ACC112 (cell line): ENCODE results near the gene PYGO1.
"Not testable (repeated sequence)": the region's sequence is repeated elsewhere in the genome, so short reads cannot be mapped to it uniquely, and the experiment has no call there.

Source experiments
- H2AFZ ChIP-seq: fragments of 200-600 bp; sonication (generic); one replicate; pipeline ENCODE4 v1.6.0; 2017; ENCODE audit warnings: antibody characterized with exemption, low read length; ENCODE audit not compliant: unreplicated experiment
- H3K27ac ChIP-seq: fragments of 200-600 bp; sonication (generic); 2 replicates; pipeline ENCODE4 v1.5.1; 2014; ENCODE audit warnings: low read depth, mild to moderate bottlenecking, antibody characterized with exemption, low read length, moderate library complexity
- H3K27me3 ChIP-seq: fragments of 200-600 bp; sonication (generic); 2 replicates; pipeline ENCODE4 v1.6.1; 2014; ENCODE audit warnings: mild to moderate bottlenecking, antibody characterized with exemption, low read length, moderate library complexity, mixed read lengths; ENCODE audit not compliant: insufficient read depth
- H3K36me3 ChIP-seq: fragments of 200-600 bp; sonication (generic); 2 replicates; pipeline ENCODE4 v1.6.1; 2016; ENCODE audit warnings: mild to moderate bottlenecking, antibody characterized with exemption, low read length, moderate library complexity, mixed read lengths; ENCODE audit not compliant: insufficient read depth
- H3K4me1 ChIP-seq: fragments of 200-600 bp; sonication (generic); one replicate; pipeline ENCODE4 v1.6.1; 2016; ENCODE audit warnings: low read length, mixed read lengths; ENCODE audit not compliant: insufficient read depth, unreplicated experiment, control insufficient read depth
- H3K4me3 ChIP-seq: fragments of 200-600 bp; sonication (generic); 2 replicates; pipeline ENCODE4 v1.5.1; 2014; ENCODE audit warnings: mild to moderate bottlenecking, low read depth, low read length
- H3K79me2 ChIP-seq: fragments of 200-600 bp; sonication (generic); one replicate; pipeline ENCODE4 v1.6.0; 2016; ENCODE audit warnings: low read length; ENCODE audit not compliant: control insufficient read depth, unreplicated experiment, insufficient read depth

The PYGO1 gene

DNA sequence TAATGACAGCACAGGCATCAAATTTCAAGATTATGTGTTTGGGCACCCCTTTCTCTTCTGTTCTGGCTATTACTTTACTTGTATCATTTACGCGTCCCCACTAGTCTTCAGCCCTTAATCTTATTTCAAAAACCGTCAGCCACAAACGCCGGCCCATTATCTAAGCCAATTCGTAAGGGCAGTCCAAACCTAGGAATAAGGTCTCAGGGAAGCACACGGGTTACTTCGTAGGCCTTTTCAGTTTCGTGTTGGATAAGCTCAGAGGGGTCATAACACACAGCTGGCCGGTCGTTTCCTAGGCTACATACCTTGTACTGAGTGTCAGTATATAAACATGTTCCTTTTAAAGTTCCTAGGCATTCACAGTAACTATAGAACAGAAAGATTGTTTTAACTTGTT, 75.0 kb downstream of the PYGO1 start:
- no peaks in the 10 kb centered on the region for H3K4me1 ChIP-seq
- no peaks in the 10 kb centered on the region for H3K79me2 ChIP-seq
- H2AFZ ChIP-seq = no peak overlapping the region
- H3K27ac ChIP-seq = no peak overlapping the region
- H3K36me3 ChIP-seq = no peaks in the 10 kb centered on the region
- no peaks in the 10 kb centered on the region for H3K27me3 ChIP-seq
- no peak overlapping the region for H3K4me3 ChIP-seq

DNA sequence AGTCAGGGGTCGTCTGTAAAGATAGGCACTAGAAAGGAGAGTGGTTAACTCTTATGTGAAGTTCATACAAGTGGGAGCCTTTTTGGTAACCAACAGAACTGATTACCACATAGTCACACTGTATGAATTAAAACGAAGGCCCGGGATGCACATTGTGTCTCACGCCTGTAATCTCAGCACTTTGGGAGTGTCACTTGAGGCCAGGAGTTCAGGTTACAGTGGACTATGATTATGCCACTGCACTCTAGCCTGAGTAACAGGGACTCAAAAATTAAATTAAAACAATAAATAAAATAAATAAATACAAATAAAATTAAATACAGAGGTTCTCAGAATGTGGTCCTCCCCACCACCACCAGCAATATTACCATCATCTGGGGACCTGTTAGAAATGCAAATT, 80.6 kb downstream of the PYGO1 start:
- H3K79me2 ChIP-seq = no peaks in the 10 kb centered on the region
- no peaks in the 10 kb centered on the region for H3K36me3 ChIP-seq
- no peaks in the 10 kb centered on the region for H3K27me3 ChIP-seq
- no peak overlapping the region for H3K27ac ChIP-seq
- H3K4me1 ChIP-seq = no peaks in the 10 kb centered on the region
- no peak overlapping the region for H3K4me3 ChIP-seq
- no peak overlapping the region for H2AFZ ChIP-seq

DNA sequence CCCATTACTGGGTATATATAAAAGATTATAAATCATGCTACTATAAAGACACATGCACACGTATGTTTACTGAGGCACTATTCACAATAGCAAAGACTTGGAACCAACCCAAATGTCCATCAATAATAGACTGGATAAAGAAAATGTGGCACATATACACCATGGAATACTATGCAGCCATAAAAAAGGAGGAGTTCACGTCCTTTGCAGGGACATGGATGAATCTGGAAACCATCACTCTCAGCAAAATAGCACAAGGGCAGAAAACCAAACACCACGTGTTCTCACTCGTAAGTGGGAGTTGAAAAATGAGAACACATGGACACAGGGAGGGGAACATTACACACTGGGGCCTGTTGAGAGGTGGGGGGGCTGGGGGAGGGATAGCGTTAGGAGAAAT, 82.7 kb downstream of the PYGO1 start:
- not testable (repeated sequence) for H3K36me3 ChIP-seq, H3K4me3 ChIP-seq, H3K27me3 ChIP-seq, H3K27ac ChIP-seq, H3K4me1 ChIP-seq, H2AFZ ChIP-seq, H3K79me2 ChIP-seq

DNA sequence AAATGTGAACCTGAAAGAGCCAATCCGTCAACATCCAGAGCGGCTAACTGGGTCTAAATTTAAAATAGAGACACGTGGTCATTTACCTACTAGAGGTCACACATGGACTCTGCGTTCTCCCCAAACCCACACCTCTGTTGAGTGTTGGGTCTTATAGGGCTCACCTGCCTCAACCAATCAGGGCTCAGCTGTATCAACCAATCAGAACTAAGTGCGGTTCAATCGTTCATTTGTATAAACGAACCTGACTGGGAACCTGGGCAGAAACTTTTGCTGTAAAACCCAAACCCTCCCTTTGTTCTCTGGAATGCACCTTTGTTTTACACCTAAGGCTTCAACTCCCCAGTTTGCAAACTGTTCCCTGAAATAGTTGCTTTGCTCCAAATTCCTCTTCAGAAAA, 89.0 kb downstream of the PYGO1 start:
- no peaks in the 10 kb centered on the region for H3K36me3 ChIP-seq
- H3K4me1 ChIP-seq = peaks cover 6% of the 10 kb centered on the region
- H3K79me2 ChIP-seq = no peaks in the 10 kb centered on the region
- H2AFZ ChIP-seq = peak overlapping the region; percentile 60
- H3K27me3 ChIP-seq = no peaks in the 10 kb centered on the region
- peak overlapping the region; percentile 92 for H3K4me3 ChIP-seq
- no peak overlapping the region for H3K27ac ChIP-seq

DNA sequence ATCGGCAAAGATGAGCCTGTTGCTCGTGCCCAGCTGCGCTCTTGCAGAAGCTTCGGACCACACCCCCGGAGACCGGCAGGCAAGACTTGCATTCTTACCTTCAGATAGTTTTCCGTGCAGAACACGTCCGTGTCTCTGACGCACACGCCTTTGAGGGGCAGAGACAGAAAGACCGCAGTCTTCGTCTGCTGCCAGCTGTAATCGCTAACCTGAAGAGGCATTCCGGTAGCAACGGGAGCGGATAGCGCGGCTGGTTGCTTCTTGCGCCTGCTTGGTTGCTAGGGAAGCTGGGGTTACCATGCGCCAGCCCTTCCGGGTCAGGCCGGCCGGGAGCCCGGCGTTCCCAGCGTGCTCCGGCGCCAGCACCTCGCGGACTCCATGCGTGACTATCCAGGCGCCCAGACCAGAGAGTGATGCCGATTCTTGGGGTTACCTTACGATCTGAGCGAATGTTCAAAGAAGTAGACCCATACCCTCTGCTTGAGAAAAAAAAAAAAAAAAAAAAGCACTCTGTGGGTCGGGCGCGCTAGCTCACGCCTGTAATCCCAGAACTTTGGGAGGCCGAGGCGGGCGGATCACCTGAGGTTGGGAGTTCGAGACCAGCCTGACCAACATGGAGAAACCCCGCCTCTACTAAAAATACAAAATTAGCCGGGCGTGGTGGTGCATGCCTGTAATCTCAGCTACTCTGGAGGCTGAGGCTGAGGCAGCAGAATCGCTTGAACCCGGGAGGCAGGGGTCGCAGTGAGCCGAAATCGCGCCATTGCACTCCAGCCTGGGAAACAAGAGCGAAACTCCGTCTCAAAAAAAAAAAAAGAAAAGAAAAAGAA, 89.8 kb downstream of the PYGO1 start:
- not testable (repeated sequence) for H3K36me3 ChIP-seq, H3K79me2 ChIP-seq, H3K27ac ChIP-seq, H3K4me1 ChIP-seq, H3K27me3 ChIP-seq
- Histone ChIP-seq H3K4me3 (peak overlapping the region; percentile 92), H2AFZ (peak overlapping the region; percentile 84)

DNA sequence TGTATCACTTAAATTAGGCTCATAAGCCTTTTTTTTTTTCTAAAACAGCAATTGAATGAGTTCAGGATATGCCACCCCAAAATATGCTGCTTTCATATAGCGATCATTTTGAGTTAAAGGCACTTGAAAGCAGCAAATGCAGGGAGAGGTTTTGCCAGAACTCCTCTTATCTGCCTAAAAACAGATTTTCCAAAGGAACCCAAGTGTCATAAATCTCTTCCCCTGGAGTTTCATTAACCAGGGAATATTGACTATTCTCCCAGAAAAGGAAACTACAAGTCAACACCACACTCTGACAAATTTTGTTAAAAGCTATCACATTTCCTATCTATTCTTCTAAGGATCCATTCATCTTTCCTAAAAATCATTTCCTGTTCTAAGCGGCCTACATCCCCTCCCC, 91.4 kb downstream of the PYGO1 start:
- Histone ChIP-seq H3K27me3 (no peaks in the 10 kb centered on the region), H2AFZ (no peak overlapping the region), H3K4me3 (no peak overlapping the region)

DNA sequence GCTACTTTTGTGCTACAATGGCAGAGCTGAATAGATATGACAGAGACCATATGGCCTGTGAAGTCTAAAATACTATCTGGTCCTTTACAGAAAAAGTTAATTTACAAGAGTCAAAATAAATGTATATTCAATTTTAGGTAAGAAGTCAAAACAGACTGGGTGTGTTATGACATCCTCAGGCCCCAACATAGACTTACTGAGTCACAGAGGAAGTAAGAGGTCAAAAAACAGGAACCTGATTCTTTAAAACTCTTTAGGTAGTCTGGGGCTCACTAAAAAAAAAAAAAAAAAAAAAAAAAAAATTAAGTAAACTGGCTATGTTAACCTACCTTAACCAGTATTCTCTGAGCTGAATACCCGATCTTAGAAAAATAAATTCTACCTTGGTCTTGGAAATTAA, 93.2 kb downstream of the PYGO1 start:
- Histone ChIP-seq H2AFZ (no peak overlapping the region), H3K27ac (no peak overlapping the region), H3K79me2 (no peaks in the 10 kb centered on the region), H3K4me3 (no peak overlapping the region), H3K36me3 (no peaks in the 10 kb centered on the region), H3K4me1 (peaks cover 6% of the 10 kb centered on the region), H3K27me3 (no peaks in the 10 kb centered on the region)

More for the DNA sequence above, 91.4 kb downstream of the PYGO1 start:
- H3K27ac ChIP-seq = no peak overlapping the region
- no peaks in the 10 kb centered on the region for H3K36me3 ChIP-seq
- no peaks in the 10 kb centered on the region for H3K79me2 ChIP-seq
- H3K4me1 ChIP-seq = peaks cover 6% of the 10 kb centered on the region

DNA sequence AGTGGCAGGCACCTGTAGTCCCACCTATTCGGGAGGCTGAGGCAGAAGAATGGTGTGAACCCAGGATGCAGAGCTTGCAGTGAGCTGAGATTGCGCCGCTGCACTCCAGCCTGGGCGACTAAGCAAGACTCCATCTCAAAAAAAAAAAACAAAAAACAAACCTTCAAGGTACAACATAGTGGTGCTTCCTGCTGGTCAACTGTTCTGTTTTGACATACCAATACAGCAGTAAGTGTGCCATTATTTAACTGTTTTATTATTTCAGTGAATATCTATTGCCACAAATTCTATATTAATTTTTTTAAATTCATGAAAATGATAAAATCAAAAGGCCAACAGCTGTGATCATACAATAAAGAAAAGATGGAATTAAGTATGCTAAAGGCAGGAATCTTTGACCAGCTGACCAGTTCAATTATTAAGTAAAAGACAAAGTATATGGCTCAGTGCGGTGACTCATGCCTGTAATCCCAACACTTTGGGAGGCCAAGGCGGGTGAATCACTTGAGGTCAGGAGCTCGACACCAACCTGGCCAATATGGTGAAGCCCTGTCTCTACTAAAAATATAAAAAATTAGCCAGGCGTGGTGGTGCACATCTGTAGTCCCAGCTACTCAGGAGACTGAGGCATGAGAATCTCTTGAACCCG, 99.1 kb downstream of the PYGO1 start:
- H3K36me3 ChIP-seq, H3K27ac ChIP-seq, H3K27me3 ChIP-seq, H3K4me3 ChIP-seq, H3K4me1 ChIP-seq, H2AFZ ChIP-seq, H3K79me2 ChIP-seq: not testable (repeated sequence)
